Stimulated activated CD4-positive, alpha-beta T cell treated with anti-CD3 and anti-CD28 coated beads, TNF-alpha, amount 100 ng/mL, for 1 hour (primary cell): ENCODE data around the gene ALKBH6.
A peak's percentile ranks its signal among the peaks of the same experiment; 100 is the strongest.
"Not testable (repeated sequence)": the region's sequence is repeated elsewhere in the genome, so short reads cannot be mapped to it uniquely, and the experiment has no call there.

ENCODE experiments used
- DNase-seq, 3 donors: peaks; one replicate each; pipeline ENCODE4 v3.0.0-alpha.2; 2020; ENCODE audit warnings: low read depth in 3 of 3, low spot score in 1 of 3

Gene ALKBH6

DNA sequence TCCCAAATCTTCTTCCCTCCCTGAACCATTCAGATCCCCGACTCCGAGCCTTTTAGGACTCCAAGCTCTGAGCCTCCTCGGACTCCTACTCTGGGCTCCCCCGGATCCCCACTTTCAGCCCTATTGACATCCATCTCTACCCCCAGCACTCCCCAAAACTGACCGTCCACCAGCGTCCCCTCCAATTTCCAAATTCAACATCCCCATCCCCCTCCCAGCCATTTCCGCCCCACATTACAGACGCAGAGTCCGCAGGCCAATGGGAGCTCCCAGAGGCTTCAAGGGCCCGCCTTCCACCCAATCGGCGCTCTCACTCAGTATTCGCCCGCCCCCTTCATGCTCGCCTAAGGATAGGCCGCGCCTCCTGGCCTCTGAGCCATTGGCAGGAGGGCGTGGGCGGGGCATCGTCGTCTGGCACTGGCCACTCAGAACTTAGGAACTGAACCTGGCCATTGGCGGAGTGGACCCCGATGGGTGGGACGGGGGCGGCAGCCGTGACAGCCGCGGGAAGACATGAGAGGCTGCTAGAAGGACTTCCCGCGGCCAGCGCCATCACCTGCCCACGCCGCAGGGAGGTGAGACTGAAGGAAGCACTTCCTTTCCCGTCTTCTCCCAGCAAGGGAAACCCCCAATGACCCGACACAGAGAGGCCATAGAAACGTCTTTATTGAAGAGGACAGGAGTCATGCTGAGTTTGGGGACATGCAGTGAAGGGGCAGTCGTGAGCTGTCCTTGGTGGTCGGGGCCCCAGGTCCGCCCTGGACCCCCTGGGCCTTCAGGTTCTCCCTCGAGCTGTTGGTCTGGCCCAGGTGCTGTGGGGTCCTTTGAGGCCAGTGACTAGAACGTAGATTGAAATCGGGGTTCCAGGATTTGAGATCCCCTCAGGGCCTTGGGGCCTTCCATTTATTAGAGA, at the start of gene ALKBH6:
ALKBH6 (minus strand) TSS at position 202 of the 913 bp plus-strand sequence. CDS start 816 bp downstream, outside the sequence.
- DNase-seq: peak; percentile 96 to 97 (median 97)

DNA sequence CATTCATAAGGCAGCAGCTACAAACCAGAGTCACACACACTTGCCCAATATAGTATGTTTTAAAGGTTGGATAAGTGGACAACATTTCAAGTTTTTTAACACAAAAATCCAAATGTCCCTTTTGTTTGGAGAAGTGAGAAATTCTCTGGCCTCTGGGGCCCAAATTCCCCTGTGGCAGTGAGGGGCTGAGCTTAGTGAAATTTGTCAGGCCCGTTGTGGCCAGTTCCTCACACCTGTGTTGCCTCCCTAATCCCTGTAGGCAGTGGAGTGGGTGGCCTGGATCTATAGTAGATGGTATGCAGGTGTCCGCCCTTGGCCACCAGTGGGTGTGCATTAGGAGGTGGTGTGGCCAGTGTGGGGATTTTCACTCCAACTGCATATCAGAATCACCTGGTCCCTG, 47.4 kb upstream of the ALKBH6 start:
- DNase-seq: no peak

DNA sequence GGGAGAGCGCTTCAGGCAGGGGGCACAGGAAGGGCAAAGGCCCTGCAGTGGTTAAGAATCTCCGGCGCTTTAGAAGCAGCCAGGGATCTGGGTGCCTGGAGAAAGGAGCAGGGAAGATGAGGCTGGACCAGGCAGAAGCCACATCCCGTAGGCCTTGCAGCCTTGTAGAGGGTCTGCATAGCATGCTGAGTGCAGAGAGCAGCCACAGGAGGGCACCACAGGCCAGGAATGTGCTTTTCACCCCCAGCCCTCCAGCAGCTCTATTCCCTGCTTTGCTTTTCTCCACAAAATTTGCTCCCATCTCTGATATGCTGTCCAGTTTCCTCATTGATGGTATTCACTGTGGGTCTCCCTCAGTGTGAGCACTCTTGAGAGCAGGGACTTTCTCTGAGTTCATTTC, 46.4 kb upstream of the ALKBH6 start:
- no peak for DNase-seq

DNA sequence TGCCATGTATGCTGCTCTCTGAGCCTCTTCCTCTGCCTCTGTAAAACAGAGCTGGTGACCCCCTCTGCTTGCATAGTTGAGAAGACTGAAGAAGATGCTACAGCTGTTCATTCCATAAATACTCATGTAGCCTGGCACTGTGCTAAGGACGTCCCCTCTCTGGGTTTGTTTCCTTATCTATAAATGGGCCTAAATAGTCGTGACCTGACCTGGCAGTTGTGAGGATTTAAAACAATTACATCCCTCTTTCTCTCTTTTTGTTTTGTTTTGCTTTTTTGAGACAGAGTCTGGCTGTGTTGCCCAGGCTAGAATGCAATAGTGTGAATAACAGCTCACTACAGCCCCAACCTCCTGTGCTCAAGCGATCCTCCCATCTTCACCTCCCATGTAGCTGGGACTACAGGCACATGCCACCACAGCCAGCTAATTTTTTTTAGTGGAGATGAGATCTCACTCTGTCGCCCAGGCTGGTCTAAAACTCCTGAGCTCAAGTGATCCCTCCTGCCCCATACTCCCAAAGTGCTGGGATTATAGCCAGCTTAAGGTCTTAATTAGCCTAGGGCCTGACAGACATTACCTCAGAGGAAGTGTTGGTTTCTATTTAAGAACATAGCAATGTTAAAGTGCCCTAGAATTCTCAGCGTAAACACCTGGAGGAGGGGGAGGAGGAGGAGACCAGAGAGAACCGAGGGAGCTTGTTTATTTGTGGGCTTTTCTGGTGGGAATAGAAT, 45.3 kb upstream of the ALKBH6 start:
- DNase-seq: no peak

DNA sequence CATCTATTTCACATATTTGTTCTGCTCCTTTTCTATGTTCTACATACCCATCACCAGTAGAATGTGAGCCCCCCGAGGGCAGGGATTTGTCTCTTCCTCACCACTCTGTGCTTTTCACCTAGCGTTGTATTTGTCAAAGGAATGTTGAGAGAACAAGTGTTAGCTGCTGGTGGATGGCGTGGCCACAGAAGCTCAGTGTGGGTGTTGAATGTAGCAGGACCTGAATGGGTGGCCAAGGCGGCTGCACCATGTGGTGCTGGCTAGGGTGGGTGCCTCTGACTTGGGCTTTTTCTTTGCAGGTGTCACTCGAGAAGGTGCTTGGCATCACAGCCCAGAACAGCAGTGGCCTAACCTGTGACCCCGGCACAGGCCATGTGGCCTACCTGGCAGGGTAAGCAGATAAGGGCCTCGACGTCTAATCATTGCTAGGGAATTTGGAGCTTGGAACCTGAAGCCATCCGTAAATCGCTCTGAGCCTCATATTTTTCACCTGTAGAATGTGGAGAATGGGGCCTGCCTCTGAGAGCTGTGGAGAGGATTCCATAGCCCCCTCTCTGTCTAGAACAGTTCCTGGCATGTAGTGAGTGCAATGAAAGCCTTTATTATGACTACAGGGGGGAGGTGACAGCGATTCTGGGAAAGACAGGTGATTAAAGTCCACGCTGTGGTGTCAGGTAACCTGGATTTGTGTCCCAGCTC, 44.6 kb upstream of the ALKBH6 start:
- DNase-seq: no peak

DNA sequence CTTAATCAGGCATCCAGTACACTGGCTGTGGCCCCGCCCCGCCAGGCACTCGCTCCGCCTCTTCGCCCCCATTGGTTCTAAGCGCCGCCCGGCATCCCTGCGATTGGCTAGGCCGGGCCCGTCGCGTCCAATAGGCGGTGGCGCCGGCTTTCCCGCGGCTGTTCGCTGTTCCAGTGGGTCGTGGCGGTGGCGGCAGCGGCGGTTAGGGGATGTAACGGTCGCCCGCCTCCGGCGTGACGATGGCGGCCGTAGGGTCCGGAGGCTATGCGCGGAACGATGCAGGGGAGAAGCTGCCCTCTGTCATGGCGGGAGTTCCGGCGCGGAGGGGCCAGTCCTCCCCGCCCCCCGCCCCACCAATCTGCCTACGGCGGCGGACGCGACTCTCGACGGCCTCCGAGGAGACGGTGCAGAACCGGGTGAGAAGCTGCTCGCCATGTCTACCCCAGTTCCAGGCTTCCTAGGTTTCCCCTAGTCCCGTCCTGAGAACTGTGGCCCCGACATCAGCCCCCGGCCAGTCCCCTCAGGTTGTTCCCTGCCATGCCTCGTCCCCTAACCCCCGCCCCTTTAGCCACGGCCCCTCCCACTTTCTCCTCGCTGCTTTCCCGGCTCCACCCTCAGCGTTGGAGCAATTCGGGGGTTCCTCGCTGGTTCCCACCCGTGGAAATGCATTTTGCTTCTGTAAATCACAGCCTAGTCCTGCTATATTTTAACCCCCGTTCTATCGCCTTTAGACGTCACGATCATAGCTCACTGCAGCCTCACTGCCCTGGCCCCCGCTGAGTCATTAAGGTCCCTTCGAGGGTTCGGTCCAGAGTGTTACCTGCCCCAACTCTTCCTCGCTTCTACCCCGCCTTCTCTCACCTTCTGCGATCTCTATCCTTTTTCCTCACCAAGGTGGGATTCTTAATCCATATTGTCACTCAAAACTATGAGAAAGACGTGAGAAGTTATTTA, 41.0 kb upstream of the ALKBH6 start, which contains the start of gene WDR62:
WDR62 (plus strand) TSS at position 165 of the 954 bp plus-strand sequence; CDS start at position 240, 75 bp downstream.
- DNase-seq: peak; percentile 85 to 91 (median 87)

DNA sequence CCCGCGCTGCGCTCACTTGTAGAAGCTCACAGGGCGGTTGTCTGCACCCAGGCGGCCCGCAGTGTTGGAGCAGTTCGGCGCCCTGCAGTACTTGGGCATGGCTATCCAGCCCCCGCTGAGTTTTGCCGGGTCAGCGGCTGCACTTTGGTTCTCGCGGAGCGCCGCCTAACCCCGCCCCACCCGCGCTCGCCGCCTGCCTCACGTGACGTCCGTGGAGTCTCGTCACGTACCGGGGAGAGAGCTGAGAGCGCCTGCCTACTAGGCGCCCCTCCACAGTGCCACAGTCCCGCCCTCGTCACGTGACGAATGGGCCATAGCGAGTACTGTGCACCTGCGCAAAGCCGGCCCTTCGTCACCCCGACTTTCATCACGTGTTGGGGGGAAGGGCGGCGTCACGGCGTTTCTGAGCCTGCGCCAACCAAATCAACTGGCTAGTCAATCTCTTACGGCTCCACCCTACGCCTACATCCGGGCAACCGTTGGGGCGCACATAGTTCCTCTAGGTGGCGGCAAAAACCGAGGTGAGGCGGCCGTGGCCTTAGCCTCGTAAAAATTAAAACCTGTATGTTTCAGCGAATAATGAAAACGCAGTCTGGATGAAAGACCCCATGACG, 40.2 kb upstream of the ALKBH6 start, which contains the start of gene THAP8:
THAP8 (minus strand) TSS at position 167 of the 614 bp plus-strand sequence; CDS start at position 99, 68 bp downstream.
- peak; percentile 97 to 99 (median 99) for DNase-seq

DNA sequence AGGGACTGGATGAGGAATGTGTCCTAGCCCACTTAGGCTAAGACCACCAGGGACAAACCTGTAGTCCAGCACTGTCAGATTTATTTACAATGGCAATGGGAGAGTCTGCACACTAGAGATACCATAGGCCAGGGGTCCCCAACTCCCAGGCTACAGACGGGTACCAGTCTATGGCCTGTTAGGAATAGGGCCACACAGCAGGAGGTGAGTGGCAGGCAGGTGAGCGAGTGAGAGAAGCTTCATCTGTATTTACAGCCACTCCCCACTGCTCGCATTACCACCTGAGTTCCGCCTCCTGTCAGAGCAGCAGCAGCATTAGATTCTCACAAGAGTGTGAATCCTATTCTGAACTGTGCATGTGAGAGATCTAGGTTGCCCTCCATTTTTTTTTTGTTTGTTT, 37.6 kb upstream of the ALKBH6 start:
- DNase-seq: no peak

DNA sequence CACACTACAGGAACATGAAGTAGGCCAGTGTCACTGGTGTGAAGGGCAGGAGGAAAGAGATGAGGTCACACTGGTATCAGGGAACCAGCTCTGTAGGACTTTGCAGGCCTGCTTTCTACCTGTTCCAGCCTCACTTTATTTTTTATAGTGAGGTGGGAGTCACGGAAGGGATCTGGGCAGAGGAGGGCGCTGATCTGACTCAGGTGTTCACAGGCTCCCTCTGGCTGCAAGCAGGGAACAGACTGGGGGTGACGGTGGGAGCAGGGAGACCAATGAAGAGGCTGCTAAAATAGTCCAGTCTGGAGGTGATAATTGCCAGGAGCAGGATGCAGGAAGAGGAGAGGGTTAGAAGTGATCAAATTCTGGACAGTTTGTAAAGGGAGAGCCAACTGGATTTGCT, 37.2 kb upstream of the ALKBH6 start:
- DNase-seq: no peak

DNA sequence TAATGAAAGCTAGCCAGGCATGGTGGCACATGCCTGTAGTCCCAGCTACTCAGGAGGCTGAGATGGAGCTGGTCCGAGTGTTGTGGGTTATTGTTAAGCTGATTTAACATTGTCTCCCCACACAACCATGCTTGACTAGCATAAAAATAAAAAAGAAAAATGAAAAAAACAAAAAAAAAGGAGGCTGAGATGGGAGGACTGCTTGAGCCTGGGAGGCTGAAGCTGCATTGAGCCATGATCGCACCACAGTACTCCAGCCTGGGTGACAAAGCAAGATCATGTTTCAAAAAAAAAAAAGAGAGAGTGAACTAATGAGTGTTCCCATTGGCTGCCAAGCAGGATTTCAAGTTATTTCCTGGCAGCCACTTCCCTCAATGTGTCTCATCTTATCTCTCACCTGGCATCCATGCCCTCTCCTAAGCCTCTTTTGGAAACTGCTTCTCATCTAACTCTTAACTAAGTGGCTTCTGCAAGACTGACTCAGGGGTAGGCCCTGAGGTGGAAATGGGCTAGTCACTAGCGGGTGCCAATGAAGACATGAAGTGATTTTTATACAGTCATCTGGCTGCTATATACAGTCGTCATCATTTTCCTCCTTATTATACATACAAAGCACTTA, 35.2 kb upstream of the ALKBH6 start:
- DNase-seq: no peak

DNA sequence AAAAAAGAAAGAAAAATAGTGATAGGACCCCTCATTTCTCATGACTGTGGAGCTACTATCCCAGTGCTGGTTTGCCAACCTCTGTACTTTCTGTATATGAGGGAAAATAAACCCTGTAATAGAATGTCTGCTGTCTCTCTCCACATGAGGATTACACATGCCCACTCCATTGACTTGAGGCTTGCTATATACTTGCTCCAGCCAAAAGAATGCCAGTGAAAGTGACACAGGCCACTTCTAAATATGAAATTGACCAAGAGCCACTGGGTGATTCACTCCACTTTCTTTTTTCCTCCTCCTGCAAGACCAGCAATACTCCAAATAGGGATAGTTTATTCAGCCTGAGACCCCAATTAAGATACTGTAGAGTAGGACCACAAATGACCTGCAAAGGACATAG, 33.8 kb upstream of the ALKBH6 start:
- DNase-seq: no peak

DNA sequence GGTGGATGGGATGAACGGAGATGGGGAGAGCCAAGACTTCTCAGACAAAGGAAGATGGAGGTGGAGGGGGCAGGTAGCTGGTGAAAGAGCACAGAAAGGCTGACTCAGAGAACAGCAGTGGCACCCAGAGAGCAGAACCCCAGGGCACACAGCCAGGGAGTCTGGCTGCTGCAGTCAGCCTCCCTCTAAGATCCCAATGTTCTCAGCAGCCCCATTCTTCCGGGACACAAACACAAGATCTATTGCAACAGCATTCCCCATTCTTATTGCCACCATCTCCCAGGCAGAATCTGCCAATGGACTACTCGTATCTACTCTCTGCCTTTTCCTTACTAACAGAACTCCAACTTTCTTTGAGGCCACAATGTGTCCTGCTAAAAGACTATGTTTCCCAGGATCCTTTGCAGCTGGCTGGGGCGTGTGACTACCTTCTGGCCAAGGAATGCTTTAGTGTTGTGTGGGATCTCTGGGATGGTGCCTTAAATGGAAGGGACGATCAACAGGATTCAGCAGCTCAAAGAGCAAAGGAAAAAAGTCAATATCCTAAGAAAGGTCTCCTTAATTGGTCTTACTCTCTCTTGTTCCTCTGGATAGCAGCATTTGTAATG, 32.5 kb upstream of the ALKBH6 start:
- DNase-seq: no peak

DNA sequence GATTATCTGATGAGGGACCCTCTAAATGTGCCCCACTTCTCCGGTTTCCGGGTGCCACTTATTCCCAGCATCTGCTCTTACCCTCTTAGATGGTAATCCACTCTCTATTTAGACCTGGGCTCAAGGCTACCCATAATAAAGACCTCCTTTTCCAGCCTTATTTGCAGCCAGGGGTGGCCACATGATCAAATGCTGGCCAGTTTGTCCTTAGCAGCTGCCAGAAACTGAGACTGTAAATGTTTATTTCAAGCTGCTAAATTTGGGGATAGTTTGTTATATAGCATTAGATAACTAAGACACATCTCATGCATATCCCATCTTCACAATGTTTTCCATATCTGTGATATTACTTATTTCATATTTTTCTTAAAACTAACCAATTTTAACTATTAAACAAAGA, 29.9 kb upstream of the ALKBH6 start:
- no peak for DNase-seq

DNA sequence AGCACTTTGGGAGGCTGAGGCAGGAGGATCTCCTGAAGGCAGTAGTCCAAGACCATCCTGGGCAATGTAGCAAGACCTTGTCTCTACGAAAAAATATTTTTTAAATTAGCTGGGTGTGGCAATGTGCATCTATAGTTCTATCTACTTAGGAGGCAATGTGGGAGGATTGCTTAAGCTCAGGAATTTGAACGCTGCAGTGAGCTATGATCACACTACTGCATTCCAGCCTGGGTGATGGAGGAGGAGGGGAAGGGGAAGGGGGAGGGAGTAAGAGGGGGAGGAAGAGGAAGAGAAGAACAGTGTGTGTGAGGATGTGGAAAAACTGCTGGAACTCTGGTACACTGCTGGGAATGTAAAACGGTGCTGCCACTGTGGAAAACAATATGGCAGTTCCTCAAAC, 27.8 kb upstream of the ALKBH6 start:
- DNase-seq: no peak

DNA sequence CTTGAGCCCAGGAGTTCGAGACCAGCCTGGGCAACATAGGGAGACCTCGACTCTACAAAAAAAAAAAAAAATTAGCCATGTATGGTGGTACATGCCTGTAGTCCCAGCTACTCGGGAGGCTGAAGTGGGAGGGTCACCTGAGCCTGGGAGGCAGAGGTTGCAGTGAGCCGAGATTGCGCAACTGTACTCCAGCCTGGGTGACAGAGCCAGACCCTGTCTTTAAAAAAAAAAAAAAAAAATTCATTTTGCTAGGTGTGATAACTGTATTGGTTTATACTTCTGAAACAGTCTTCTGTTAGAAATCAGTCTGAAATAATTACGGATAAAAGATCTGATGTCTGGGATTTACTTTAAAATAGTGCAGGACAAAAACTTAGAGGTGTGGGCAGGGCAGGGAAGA, 27.1 kb upstream of the ALKBH6 start:
- not testable (repeated sequence) for DNase-seq

DNA sequence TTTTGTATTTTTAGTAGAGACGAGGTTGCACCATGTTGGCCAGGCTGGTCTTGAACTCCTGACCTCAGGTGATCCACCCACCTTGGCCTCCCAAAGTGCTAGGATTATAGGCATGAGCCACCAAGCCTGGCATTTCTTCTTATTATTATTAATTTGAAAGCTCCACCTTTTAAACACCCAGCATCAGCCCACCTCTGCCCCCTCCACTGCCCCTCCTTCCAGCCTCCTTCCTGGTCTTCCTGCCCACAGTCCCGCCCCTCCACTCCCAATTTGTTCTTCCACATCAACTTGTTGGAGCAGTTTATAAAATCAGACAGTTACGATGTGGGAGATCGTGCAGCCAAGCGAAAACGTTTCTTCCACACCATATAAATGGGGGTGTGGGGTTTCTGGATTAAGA, 26.5 kb upstream of the ALKBH6 start:
- no peak for DNase-seq

DNA sequence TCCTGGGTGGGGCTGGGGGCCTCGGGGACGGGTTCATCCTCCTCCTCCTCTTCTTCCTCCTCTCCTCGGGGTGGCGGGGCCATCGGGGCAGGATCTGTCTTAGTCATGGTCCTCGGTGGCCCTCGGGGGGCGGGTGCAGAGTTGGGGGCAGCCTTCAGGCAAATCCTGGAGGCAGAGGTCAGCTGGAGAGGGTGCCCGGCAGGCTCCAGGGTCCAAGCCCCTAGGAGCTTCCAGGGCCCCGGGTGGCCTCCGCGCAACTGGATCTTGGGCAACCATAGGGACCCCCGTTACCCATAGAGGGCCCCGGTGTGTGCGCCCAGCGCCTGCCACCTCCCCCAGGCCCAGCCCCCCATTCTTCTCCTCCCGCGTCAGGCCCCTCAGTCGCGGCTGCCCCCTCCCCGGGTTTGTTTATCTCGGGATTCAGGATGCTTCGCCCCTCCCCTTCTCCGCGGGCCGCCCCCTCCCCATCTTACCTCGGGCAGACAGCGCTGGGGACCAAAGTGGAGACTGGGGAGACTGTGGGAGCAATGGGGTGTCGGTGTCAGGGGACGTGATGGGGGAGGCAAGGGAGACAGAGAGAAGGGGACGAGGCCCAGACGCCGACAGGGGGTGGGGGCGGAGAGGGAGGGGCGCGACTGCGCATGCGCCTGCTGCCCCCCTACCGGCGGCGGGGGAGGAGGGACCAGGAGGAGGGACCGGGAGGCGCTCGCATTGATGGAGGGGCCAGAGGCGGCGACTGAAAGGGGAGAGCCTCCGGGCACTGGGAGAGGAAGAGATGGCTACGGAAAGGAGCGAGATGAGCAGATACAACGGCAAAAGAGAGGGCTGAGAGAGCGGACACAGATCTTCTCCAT, 18.5 kb upstream of the ALKBH6 start, which contains the start of gene CLIP3:
CLIP3 (minus strand) TSS at position 623 of the 854 bp plus-strand sequence; CDS start at position 107, 516 bp downstream.
- peak in 2 of 3 donors; percentile 31 to 41 for DNase-seq

DNA sequence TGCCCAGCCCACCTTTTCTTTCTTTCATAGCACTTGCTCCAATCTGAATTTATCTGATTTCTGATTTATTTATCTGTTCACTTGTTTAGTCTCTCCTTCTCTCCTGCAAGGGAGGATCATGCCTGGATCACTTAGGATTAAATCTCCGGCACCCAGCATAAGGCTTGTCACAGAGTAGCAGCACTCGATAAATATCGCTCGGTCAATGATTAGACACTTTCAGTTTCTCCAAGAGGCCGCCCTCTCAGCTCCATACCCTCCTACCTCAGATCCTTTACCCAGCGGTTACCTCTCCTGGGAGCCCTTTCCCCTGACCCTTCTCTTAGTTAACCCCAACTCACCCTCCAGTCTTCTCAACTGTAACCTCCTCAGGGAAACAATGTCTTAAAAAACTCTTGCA, 17.3 kb upstream of the ALKBH6 start:
- no peak for DNase-seq
